ENCODE results near the gene XNDC1N.

Gene XNDC1N

GRCh38 chr11:71927820-71928736 is at the start of gene XNDC1N:
Gene XNDC1N, minus strand, starts transcription at chr11:71928594. Its CDS starts 5,241 bp downstream, at chr11:71923353.
- DNase-seq: peak; percentile 99

- peak; percentile 7 for DNase-seq
Observed at GRCh38 chr11:71977743-71978418, 49.5 kb upstream of the XNDC1N start.

- DNase-seq: no peak
Observed at GRCh38 chr11:71977090-71977489, 48.7 kb upstream of the XNDC1N start.

- DNase-seq: no peak
Observed at GRCh38 chr11:71976551-71976950, 48.2 kb upstream of the XNDC1N start.

- no peak for DNase-seq
Observed at GRCh38 chr11:71971680-71972079, 43.3 kb upstream of the XNDC1N start.

GRCh38 chr11:71964641-71965040 is 36.2 kb upstream of the XNDC1N start:
- DNase-seq: no peak

GRCh38 chr11:71963468-71963867 is 35.1 kb upstream of the XNDC1N start:
- DNase-seq: no peak

- DNase-seq: no peak
Observed at GRCh38 chr11:71962428-71963038, 34.1 kb upstream of the XNDC1N start.

- no peak for DNase-seq
Observed at GRCh38 chr11:71955898-71956456, 27.6 kb upstream of the XNDC1N start.

GRCh38 chr11:71951741-71952310 is 23.4 kb upstream of the XNDC1N start:
- DNase-seq: no peak

GRCh38 chr11:71949034-71949433 is 20.6 kb upstream of the XNDC1N start:
- DNase-seq: no peak

GRCh38 chr11:71948314-71949027 is 20.1 kb upstream of the XNDC1N start:
- peak; percentile 57 for DNase-seq

- no peak for DNase-seq
Observed at GRCh38 chr11:71947498-71947897, 19.1 kb upstream of the XNDC1N start.

GRCh38 chr11:71946144-71946571 is 17.8 kb upstream of the XNDC1N start:
- no peak for DNase-seq

- DNase-seq: no peak
Observed at GRCh38 chr11:71940561-71941219, 12.3 kb upstream of the XNDC1N start.

- DNase-seq: no peak
Observed at GRCh38 chr11:71937826-71938225, 9.4 kb upstream of the XNDC1N start.

- DNase-seq: no peak
Observed at GRCh38 chr11:71936825-71937224, 8.4 kb upstream of the XNDC1N start.

- DNase-seq: no peak
Observed at GRCh38 chr11:71935338-71935925, 7.0 kb upstream of the XNDC1N start.

GRCh38 chr11:71934213-71934612 is 5.8 kb upstream of the XNDC1N start:
- no peak for DNase-seq

GRCh38 chr11:71933141-71933933 is 4.9 kb upstream of the XNDC1N start:
- no peak for DNase-seq

- no peak for DNase-seq
Observed at GRCh38 chr11:71931245-71931602, 2.8 kb upstream of the XNDC1N start.
